ENCODE data around the gene ACTN4. TPM values are rescaled to one million over a fixed set of nuclear protein-coding genes. Genes with fewer than 3 reads are reported as not detected.

Gene ACTN4
- total and polyA plus RNA-seq, 12 donors = 148 to 773 (median 558) TPM

DNA sequence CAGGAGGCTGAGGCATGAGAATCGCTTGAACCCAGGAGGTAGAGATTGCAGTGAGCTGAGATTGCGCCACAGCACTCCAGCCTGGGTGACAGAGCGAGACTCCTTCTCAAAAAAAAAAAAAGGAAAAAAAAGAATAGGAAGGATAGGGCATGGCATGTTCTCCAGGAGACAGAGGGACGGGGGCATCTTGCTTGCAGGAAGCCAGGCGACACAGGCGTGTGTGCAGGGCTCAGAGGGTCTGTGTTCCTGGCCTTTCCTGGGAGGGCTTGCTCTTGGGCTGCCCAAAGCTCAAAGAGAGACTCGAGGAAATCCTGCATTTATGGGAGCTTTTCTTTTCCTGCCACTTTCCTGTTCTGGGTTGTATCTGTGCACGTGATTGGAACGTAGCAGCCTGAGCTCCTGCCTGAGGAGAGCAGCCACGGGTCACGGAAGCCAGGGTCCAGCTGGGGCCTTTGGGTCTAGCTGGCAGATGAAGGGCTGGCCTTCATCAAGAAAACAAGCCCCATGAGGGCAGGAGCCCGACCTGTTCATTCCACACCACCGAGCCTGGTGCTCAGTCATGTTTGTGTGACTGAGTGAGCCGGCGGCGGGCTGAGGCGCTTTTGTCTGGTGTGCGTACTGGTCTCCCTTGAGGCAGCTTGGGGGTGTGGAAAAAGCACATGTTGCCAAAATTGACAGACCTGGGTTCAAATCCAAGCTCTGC is 52.3 kb downstream of the ACTN4 start:
- intact Hi-C loops (cut with DNase I) = loop anchor here (5.0 to 10.0 kb wide), 2 partner anchors 45 to 47 kb away; no protein-coding TSS in a partner anchor
- H3K9me3 ChIP-seq (replicated peaks in 1 of 3) = no peaks in the 10 kb centered on the region

DNA sequence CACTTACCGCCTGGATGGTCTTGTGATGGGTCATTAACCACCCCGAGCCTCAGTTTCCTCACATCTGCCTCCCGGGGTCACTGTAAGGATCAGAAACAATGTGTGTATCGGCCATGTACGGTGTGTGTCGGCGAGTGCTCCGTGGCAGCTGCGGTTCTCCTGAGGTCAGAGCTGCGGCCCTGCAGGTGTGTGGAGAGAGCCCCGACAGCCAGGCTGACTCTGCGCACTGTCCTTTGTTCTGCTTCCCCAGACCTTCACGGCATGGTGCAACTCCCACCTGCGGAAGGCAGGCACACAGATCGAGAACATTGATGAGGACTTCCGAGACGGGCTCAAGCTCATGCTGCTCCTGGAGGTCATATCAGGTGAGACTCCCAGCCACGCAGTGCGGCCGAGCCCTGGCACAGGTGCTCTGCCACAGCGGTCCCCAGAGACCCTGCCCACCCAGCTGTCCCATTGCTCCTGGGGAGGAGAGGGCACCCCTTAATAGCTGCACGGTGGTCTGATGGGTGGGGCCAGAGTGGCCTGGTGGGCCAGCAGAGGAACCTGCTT is 53.0 kb downstream of the ACTN4 start:
- intact Hi-C loops (cut with DNase I) = loop anchor here (5.0 to 10.0 kb wide), 2 partner anchors 46 to 48 kb away; no protein-coding TSS in a partner anchor
- TF ChIP-seq, protein P1, sequence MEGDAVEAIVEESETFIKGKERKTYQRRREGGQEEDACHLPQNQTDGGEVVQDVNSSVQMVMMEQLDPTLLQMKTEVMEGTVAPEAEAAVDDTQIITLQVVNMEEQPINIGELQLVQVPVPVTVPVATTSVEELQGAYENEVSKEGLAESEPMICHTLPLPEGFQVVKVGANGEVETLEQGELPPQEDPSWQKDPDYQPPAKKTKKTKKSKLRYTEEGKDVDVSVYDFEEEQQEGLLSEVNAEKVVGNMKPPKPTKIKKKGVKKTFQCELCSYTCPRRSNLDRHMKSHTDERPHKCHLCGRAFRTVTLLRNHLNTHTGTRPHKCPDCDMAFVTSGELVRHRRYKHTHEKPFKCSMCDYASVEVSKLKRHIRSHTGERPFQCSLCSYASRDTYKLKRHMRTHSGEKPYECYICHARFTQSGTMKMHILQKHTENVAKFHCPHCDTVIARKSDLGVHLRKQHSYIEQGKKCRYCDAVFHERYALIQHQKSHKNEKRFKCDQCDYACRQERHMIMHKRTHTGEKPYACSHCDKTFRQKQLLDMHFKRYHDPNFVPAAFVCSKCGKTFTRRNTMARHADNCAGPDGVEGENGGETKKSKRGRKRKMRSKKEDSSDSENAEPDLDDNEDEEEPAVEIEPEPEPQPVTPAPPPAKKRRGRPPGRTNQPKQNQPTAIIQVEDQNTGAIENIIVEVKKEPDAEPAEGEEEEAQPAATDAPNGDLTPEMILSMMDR (IDR thresholded peaks at IDR 0.05) = no peak
- TF ChIP-seq POLR2A (IDR thresholded peaks at IDR 0.05) = no peak
- H3K36me3 ChIP-seq (replicated peaks in 1 of 2) = peaks cover 0 to 48% of the 10 kb centered on the region in 2 donors
- no peak for DNase-seq
- 85 to 92% (median 87%) methylated on average over 12 to 22 of the region's 22 CpGs for WGBS, 4 donors
- H3K27me3 ChIP-seq = no peaks in the 10 kb centered on the region
- peak overlapping the region in 3 of 5 donors; percentile 76 to 93 (median 88) for H3K27ac ChIP-seq
- no peaks in the 10 kb centered on the region for H3K9me3 ChIP-seq (replicated peaks in 1 of 3)
- H3K4me1 ChIP-seq (replicated peaks in 1 of 2) = peaks cover 30 to 78% of the 10 kb centered on the region in 2 donors
- no peak overlapping the region for H3K4me3 ChIP-seq

More for the DNA sequence above, 52.3 kb downstream of the ACTN4 start:
- no peak overlapping the region for H3K4me3 ChIP-seq
- TF ChIP-seq POLR2A (IDR thresholded peaks at IDR 0.05) = no peak
- TF ChIP-seq, protein P1 (IDR thresholded peaks at IDR 0.05) = no peak
- H3K4me1 ChIP-seq (replicated peaks in 1 of 2) = peaks cover 36 to 79% of the 10 kb centered on the region in 2 donors
- 79 to 85% (median 80%) methylated on average over 18 of the region's 18 CpGs for WGBS, 4 donors
- peaks cover 0 to 42% of the 10 kb centered on the region in 2 donors for H3K36me3 ChIP-seq (replicated peaks in 1 of 2)
- no peaks in the 10 kb centered on the region for H3K27me3 ChIP-seq
- DNase-seq = no peak
- H3K27ac ChIP-seq = peak overlapping the region in 4 of 5 donors; percentile 24 to 93 (median 82)

DNA sequence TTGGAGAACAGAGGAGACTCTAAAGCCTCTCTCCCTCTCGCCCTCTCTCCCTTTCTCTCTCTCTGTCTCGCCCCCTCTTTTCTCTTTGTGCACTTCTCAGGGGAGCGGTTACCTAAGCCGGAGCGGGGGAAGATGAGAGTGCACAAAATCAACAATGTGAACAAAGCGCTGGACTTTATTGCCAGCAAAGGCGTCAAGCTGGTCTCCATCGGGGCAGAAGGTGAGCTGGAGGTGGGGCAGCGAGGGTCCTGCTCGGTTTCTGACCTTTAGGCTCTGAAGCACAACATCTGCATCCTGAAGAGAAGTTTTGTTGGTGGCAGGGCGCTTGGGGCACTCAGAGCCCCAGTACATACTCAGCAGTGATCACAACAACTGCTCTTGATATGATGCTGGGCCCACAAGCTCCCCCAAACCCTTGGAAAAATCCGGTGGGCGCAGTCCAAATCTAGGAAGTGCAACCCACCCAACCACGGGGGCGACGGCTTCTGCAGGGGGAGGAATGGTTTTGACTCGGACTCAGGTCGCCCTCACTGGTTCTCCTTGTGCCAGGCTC is 53.5 kb downstream of the ACTN4 start:
- H3K9me3 ChIP-seq (replicated peaks in 1 of 3) = no peaks in the 10 kb centered on the region
- DNase-seq = no peak
- intact Hi-C loops (cut with DNase I) = loop anchor here (5.0 to 10.0 kb wide), 2 partner anchors 46 to 49 kb away; no protein-coding TSS in a partner anchor
- peaks cover 0 to 53% of the 10 kb centered on the region in 2 donors for H3K36me3 ChIP-seq (replicated peaks in 1 of 2)
- peak overlapping the region; percentile 39 to 93 (median 76) for H3K27ac ChIP-seq
- H3K4me1 ChIP-seq (replicated peaks in 1 of 2) = peaks cover 25 to 78% of the 10 kb centered on the region in 2 donors
- 83 to 91% (median 86%) methylated on average over 11 to 18 of the region's 18 CpGs for WGBS, 4 donors
- TF ChIP-seq, protein P1 (IDR thresholded peaks at IDR 0.05) = no peak
- no peak for TF ChIP-seq POLR2A (IDR thresholded peaks at IDR 0.05)
- no peaks in the 10 kb centered on the region for H3K27me3 ChIP-seq
- no peak overlapping the region for H3K4me3 ChIP-seq

DNA sequence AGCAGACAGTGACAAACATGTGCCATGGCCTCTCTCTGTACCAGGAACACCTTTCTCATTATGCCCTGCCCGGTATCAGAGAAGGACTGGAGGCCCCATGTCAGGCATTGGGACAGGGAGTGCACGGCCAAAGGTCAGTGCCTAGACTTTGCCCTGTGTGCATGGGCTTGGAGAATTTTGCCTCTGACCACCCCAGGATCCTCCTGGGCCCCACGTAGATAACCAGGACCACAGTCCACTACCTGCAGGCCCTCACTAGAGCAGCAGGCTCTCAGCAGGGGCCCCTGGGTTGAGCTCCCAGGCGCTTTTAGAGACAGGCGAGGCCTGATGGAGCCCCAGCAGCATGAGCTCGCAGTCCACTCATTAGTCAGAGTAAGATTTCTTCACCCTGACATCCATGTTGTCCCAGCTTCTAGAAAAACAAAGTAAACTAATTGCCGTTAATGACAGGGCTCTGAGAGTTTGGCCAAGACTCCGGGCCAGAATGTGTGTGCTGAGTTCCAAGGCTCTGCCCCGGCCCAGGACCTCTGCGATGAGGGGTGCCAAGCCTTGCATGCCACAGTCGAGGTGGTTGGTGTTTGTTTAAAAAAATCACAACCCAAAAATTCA is 54.1 kb downstream of the ACTN4 start:
- Histone ChIP-seq H3K27ac (peak overlapping the region; percentile 39 to 93 (median 76)), H3K36me3 (replicated peaks in 1 of 2) (peaks cover 0 to 59% of the 10 kb centered on the region in 2 donors), H3K9me3 (replicated peaks in 1 of 3) (no peaks in the 10 kb centered on the region), H3K27me3 (no peaks in the 10 kb centered on the region), H3K4me3 (no peak overlapping the region), H3K4me1 (replicated peaks in 1 of 2) (peaks cover 22 to 78% of the 10 kb centered on the region in 2 donors)
- intact Hi-C loops (cut with DNase I) = loop anchor here (5.0 to 10.0 kb wide), 2 partner anchors 47 to 49 kb away; no protein-coding TSS in a partner anchor
- TF ChIP-seq, protein P1 (IDR thresholded peaks at IDR 0.05) = no peak
- no peak for TF ChIP-seq POLR2A (IDR thresholded peaks at IDR 0.05)
- DNase-seq = peak in 4 of 7 donors; percentile 66 to 82 (median 76)
- WGBS, 4 donors = 36 to 49% (median 41%) methylated on average over 9 to 11 of the region's 11 CpGs
